Activated CD4-positive, CD25-positive, alpha-beta regulatory T cell (primary cell): ENCODE data around the gene CMTM5.
"Not testable (repeated sequence)": the region's sequence is repeated elsewhere in the genome, so short reads cannot be mapped to it uniquely, and the experiment has no call there.

Experiments used
- DNase-seq, 4 experiments: peaks; one replicate each; lab custom pipeline; 2025; lab: John Stamatoyannopoulos, UW

The CMTM5 gene

DNA sequence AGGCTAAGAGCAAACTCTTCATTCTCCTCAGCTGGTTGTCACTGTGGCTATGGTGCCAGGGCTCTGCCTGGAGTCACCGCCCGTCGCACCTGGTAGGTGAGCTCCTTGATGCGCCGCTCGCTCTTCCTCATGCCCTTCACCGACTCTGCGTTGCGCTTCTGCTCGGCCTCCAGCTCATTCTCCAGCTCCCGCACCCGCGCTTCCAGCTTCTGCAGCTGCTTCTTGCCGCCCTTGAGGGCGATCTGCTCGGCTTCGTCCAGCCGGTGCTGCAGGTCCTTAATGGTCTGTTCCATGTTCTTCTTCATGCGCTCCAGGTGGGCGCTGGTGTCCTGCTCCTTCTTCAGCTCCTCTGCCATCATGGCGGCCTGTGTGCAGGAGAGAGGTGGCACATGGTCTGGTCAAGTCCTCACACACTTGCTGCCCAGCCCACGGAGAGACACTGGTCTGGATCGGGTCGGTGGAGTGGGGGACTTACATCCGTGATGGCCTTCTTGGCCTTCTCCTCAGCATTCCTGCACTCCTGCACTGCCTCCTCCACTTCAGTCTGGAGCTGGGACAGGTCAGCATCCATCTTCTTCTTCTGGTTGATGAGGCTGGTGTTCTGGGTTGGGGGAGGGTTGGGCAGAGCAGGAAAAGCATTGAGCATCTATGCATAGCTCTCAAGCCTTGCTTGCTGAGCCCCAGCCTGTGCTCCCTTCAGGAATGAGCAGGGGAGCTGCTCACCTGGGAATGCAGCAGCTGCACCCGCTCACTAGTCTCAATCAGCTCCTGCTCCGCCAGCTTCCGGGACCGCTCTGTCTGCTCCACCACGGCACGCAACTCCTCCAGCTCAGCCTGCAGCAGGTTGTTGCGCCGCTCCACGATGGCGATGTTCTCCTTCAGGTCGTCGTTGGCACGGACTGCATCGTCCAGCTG, 38.3 kb downstream of the CMTM5 start:
- DNase-seq: no peak

DNA sequence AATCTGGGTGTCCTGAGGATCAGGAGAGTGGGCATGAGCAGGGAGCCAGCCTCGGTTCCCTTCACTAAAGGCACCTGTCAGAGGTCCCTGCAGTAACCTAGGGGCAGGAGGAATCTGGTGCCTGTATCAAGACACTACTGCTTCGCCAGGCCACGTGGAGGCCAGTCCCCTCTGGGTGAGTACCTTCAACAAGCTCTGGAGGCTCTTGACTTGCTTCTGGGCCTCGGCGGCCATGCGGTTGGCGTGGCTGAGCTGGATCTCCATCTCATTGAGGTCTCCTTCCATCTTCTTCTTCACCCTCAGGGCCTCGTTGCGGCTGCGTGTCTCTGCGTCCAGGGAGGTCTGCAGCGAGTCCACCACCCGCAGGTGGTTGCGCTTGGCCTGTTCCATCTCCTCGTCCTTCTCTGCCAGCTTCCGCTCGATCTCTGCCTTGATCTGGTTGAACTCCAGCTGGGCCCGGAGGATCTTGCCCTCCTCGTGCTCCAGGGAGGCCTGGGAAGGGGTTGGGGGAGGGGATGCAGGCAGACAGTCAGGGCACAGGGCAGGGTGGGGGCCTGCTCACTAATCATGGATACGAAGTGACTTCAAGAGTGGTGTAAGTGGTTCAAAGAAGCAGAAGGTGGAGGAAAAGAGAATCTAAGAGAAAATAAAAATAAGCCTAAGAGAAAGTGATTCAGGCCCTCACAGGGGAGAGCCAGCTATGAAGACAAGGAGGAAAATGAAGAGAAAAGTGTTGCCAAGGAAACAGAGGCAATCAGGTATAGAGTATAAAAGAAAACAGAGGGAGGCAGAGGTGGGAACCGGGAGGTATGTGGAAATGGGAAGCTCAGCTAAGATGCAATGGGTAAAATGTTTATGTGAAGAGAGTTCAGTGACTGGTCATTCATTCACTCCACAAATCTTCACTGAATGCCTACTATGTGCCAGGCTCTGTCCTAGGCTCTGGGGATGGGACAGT, 39.3 kb downstream of the CMTM5 start:
- DNase-seq: no peak

DNA sequence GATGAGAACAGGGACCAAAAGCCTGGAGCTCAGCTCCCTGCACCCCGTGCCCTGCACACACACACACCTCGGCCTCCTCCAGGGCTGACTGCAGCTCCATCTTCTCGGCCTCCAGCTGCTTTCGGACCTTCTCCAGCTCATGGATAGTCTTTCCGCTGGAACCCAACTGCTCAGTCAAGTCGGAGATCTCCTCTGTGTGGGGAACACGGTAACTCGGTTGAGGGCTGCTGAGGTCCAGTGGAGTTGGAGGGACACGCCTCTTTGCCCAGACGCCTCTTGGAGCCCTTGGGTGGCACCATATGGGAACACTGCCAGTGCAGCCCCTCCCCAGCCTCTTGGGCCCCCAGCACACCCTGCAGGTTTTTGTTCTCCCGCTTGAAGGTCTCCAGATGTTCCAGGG, 40.0 kb downstream of the CMTM5 start:
- DNase-seq: no peak

DNA sequence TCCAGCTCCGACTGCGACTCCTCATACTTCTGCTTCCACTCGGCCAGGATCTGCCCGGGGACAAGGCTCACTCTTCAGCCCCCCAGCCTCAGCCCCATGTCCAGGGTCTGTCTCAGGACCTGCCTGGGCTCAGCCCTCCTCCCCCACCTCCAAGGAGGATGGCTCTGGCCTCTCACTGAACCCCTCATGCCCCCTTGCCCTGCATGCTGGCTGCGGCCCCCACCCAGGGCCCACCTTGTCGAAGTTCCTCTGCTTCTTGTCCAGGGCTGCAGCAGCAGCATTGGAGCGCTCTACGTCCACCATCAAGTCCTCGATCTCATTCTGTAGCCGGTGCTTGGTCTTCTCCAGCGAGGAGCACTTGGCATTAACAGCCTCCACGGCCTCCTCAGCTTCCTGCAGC, 40.4 kb downstream of the CMTM5 start:
- not testable (repeated sequence) for DNase-seq

DNA sequence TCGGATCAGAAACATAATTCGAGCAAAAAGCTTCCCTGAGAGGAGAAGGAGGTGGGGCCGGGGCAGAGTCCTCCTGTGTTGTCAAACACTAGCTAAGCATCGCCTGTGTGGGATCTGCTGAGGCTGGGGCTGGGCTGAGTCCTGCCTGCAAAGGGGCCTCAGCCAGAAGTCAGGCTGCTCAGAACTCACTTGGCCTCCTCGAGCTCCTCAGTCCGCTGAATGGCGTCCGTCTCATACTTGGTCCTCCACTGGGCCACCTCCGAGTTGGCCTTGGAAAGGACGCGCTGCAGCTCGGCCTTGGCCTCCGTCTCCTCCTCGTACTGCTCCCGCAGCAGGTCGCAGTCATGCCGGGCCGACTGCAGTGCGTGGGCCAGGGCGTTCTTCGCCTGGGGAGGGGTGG, 41.2 kb downstream of the CMTM5 start:
- DNase-seq: no peak

DNA sequence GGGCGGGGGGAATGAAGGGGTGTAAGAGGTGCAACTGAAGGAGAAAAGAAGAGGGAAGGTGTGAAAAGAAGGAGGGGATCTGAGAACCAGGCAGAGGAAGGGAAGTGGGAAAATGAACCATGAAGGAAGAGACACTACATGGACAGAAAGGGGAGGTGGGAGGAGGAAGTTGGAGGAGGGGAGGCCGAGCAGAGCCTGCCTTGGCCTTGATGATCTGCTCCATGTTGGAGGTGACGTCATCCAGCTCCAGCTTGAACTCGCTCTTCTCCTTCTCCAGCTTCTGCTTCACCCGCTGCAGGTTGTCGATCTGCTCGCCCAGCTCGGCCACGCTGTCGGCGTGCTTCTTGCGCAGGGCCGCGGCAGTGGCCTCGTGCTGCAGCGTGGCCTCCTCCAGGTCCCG, 42.8 kb downstream of the CMTM5 start:
- DNase-seq: not testable (repeated sequence)

DNA sequence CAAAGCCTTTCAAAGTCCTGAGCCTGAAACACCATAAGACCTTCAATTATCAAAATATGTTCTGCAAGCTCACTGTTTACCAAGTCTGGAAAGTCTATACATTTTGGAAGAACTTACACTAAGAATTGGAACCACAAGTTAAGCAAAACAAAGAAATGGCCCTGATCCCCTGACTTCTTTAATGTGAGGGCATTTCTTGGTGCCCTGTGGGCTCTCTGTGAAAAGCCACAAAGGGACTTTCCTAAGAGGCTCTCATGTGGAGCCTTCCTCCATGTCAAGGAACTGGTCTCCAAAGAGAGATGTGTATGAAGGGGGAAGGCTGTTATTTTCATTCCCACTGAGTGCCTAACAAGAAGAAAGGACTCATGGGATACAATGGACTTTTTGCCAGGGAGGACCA, 44.7 kb downstream of the CMTM5 start:
- DNase-seq: no peak

DNA sequence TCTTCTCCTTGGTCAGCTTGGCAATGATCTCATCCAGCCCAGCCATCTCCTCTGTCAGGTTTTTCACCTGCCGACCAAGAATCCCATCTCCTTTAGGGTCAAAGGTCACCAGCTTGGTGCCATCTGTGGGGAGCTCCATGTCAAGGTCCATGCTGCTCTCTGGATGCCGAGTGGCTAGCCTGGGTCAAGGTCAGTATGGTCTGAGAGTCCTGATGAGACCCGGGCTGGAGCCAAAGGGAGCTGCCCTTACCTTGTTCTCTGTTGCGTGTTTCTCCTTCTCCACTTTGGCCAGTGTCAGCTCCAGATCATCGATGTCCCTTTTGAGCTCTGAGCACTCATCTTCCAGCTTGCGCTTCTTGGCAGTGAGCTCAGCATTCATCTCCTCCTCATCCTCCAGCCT, 46.8 kb downstream of the CMTM5 start:
- DNase-seq: no peak

DNA sequence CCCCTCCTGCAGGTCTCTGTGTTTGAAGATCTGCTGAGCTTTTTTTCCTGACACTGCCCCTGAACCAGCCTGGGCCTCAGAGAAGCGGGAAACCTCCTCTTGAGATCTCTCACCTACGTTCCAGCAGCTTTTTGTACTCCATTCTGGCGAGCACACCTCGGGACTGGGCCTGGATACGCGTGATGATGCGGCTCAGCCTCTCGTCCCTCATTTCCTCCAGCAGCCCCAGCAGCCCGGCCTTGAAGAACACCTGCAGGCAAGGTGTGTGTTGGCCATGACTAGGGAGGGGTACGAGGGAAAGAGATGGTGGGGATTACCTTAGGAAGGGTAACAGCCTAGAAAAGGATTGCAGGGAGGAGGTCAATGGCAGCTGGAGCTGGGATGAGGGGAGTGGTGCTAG, 48.3 kb downstream of the CMTM5 start:
- no peak for DNase-seq

DNA sequence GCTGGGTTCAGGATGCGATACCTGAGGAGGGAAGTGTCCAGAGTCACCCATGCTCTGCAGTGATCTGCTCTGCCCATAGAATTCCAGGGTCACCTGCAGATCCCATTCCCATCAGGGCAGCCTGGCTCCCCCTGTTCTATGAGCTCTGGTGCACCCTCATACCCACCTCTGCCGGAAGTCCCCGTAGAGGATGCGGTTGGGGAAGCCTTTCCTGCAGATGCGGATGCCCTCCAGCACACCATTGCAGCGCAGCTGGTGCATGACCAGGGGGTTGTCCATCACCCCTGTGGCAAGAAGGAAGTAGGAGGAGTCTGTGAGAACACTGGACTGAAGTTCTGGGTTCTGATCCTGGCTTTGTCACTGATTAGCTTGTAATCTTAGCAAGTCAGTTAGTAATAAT, 49.0 kb downstream of the CMTM5 start:
- DNase-seq: not testable (repeated sequence)

DNA sequence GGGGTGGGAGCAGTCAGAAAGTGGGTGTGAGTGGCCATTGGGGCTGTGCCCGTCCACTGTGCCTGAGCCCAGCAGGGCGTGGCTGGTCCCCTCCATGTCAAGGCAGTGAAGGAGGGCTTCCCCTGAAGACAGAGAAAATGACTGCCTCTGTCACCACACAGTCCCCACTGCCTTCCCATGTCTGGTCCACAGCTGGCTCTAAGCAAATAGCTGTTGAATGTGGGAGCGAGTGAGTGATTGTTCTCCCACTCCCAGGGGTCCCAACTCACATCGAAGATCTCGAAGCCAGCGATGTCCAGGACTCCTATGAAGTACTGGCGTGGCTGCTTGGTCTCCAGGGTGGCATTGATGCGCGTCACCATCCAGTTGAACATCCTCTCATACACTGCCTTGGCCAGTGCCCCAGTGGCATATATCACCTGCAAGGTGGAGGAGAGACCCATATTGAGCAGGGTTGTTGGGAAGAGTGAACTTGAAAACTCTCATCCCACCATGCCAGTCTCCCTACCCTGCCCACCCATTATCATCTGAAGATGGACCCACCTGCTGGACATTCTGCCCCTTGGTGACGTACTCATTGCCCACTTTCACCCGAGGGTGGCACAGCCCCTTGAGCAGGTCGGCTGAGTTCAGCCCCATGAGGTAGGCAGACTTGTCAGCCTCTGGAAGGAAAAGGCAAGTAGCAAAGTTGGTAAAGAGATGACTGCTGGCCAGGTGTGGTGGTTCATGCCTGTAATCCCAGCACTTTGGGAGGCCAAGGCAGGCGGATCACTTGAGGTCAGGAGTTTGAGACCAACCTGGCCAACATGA, 52.0 kb downstream of the CMTM5 start:
- no peak for DNase-seq
